ENCODE measurements around the gene F10. TPM values are rescaled to one million over a fixed set of nuclear protein-coding genes. Genes with fewer than 3 reads are reported as not detected.

The F10 gene
- total RNA-seq, 1 experiment from 2014 or later, result not detected

- no peak overlapping the region for H2AFZ ChIP-seq (ENCODE audit: low read length)
- H3K9ac ChIP-seq (ENCODE audit: low read length), result no peak overlapping the region
- intact Hi-C loops (cut with micrococcal nuclease), result no loop called here
- H3K27ac ChIP-seq (ENCODE audit: low read length), result no peak overlapping the region
- H4K20me1 ChIP-seq (ENCODE audit: low read length), result no peaks in the 10 kb centered on the region
- H3K4me3 ChIP-seq (ENCODE audit: low read length), result no peak overlapping the region
- BruUV-seq (replicated peaks), result no TSS peak
- TF ChIP-seq CTCF (conservative IDR thresholded peaks at IDR 0.05; ENCODE audit: low read depth, low read length) (no peak), EZH2phosphoT487 (IDR thresholded peaks at IDR 0.05; ENCODE audit: borderline replicate concordance, low read length) (no peak), EZH2 (IDR thresholded peaks at IDR 0.05; ENCODE audit: low read length, unreplicated experiment) (no peak)
- no peaks in the 10 kb centered on the region for H3K27me3 ChIP-seq (ENCODE audit: low read length)
- H3K9me3 ChIP-seq (ENCODE audit: low read length), result no peaks in the 10 kb centered on the region
- H3F3A ChIP-seq (ENCODE audit: low read length, unreplicated experiment), result no peaks in the 10 kb centered on the region
- no peaks in the 10 kb centered on the region for H3K79me2 ChIP-seq (ENCODE audit: low read length)
- H3K4me1 ChIP-seq (ENCODE audit: insufficient read depth, low read length), result no peaks in the 10 kb centered on the region
- no peak for ATAC-seq
- POLR2A ChIA-PET (ENCODE audit: unreplicated experiment), result no interaction called here
- CTCF ChIA-PET, result no interaction called here
- no peaks in the 10 kb centered on the region for H3K9me2 ChIP-seq (replicated peaks; ENCODE audit: low read length)
- H3K36me3 ChIP-seq (ENCODE audit: low read depth, low read length), result no peaks in the 10 kb centered on the region
- H3K4me2 ChIP-seq (ENCODE audit: low read length), result no peak overlapping the region
- no peak for DNase-seq
These were observed 44.6 kb downstream of the F10 start for GRCh38 chr13:113167155-113167554.

- Histone ChIP-seq H3K4me2 (ENCODE audit: low read length) (no peak overlapping the region), H3F3A (ENCODE audit: low read length, unreplicated experiment) (no peaks in the 10 kb centered on the region), H3K9me2 (replicated peaks; ENCODE audit: low read length) (no peaks in the 10 kb centered on the region), H3K9me3 (ENCODE audit: low read length) (no peaks in the 10 kb centered on the region), H3K27ac (ENCODE audit: low read length) (no peak overlapping the region), H3K79me2 (ENCODE audit: low read length) (no peaks in the 10 kb centered on the region), H2AFZ (ENCODE audit: low read length) (no peak overlapping the region), H3K9ac (ENCODE audit: low read length) (no peak overlapping the region), H4K20me1 (ENCODE audit: low read length) (no peaks in the 10 kb centered on the region), H3K27me3 (ENCODE audit: low read length) (no peaks in the 10 kb centered on the region), H3K4me3 (ENCODE audit: low read length) (no peak overlapping the region), H3K4me1 (ENCODE audit: insufficient read depth, low read length) (no peaks in the 10 kb centered on the region), H3K36me3 (ENCODE audit: low read depth, low read length) (no peaks in the 10 kb centered on the region)
- no peak for TF ChIP-seq EZH2phosphoT487 (IDR thresholded peaks at IDR 0.05; ENCODE audit: borderline replicate concordance, low read length)
- no peak for TF ChIP-seq CTCF (conservative IDR thresholded peaks at IDR 0.05; ENCODE audit: low read depth, low read length)
- DNase-seq (no peak), ATAC-seq (no peak)
- CTCF ChIA-PET, result no interaction called here
- no TSS peak for BruUV-seq (replicated peaks)
- intact Hi-C loops (cut with micrococcal nuclease), result no loop called here
- POLR2A ChIA-PET (ENCODE audit: unreplicated experiment), result no interaction called here
These were observed 45.0 kb downstream of the F10 start for GRCh38 chr13:113167575-113167974.

GRCh38 chr13:113168211-113168610, 45.6 kb downstream of the F10 start:
- no peaks in the 10 kb centered on the region for H3K4me1 ChIP-seq (ENCODE audit: insufficient read depth, low read length)
- no peaks in the 10 kb centered on the region for H3K9me3 ChIP-seq (ENCODE audit: low read length)
- no peak overlapping the region for H3K4me2 ChIP-seq (ENCODE audit: low read length)
- TF ChIP-seq EZH2phosphoT487 (IDR thresholded peaks at IDR 0.05; ENCODE audit: borderline replicate concordance, low read length) (no peak), EZH2 (IDR thresholded peaks at IDR 0.05; ENCODE audit: low read length, unreplicated experiment) (no peak), CTCF (conservative IDR thresholded peaks at IDR 0.05; ENCODE audit: low read depth, low read length) (no peak)
- H3K36me3 ChIP-seq (ENCODE audit: low read depth, low read length), result no peaks in the 10 kb centered on the region
- intact Hi-C loops (cut with micrococcal nuclease), result no loop called here
- no peaks in the 10 kb centered on the region for H3F3A ChIP-seq (ENCODE audit: low read length, unreplicated experiment)
- H3K9me2 ChIP-seq (replicated peaks; ENCODE audit: low read length), result no peaks in the 10 kb centered on the region
- DNase-seq (no peak), ATAC-seq (no peak)
- H3K27me3 ChIP-seq (ENCODE audit: low read length), result no peaks in the 10 kb centered on the region
- no TSS peak for BruUV-seq (replicated peaks)
- H4K20me1 ChIP-seq (ENCODE audit: low read length), result no peaks in the 10 kb centered on the region
- H3K27ac ChIP-seq (ENCODE audit: low read length), result no peak overlapping the region
- H3K79me2 ChIP-seq (ENCODE audit: low read length), result no peaks in the 10 kb centered on the region
- POLR2A ChIA-PET (ENCODE audit: unreplicated experiment), result no interaction called here
- no peak overlapping the region for H3K9ac ChIP-seq (ENCODE audit: low read length)
- H3K4me3 ChIP-seq (ENCODE audit: low read length), result no peak overlapping the region
- H2AFZ ChIP-seq (ENCODE audit: low read length), result no peak overlapping the region
- CTCF ChIA-PET, result no interaction called here

Data from PC-3 (cell line).